Trophoblast cell (in vitro differentiated cells and primary cell): Measurements from ENCODE around the gene SPATA33.

Experiments used
- DNase-seq, 2 donors: peaks; one replicate each; pipeline ENCODE4 v3.0.0-alpha.2; 2016
- H2AFZ ChIP-seq: 2 replicates; pipeline ENCODE4 v1.6.1; 2013; ENCODE audit warnings: low read length, moderate library complexity, mild to moderate bottlenecking; ENCODE audit not compliant: insufficient read depth, poor library complexity
- H2AK5ac ChIP-seq: 2 replicates; pipeline ENCODE4 v1.6.1; 2013; ENCODE audit warnings: mild to moderate bottlenecking, low read length
- H2BK120ac ChIP-seq: 2 replicates; pipeline ENCODE4 v1.6.1; 2013; ENCODE audit warnings: low read length, mild to moderate bottlenecking, moderate library complexity; ENCODE audit not compliant: insufficient read depth, poor library complexity
- H2BK12ac ChIP-seq: 2 replicates; pipeline ENCODE4 v1.6.1; 2013; ENCODE audit warnings: mild to moderate bottlenecking, low read length, moderate library complexity
- H2BK5ac ChIP-seq: 2 replicates; pipeline ENCODE4 v1.6.1; 2013; ENCODE audit warnings: low read length, low read depth, moderate library complexity, mild to moderate bottlenecking; ENCODE audit not compliant: poor library complexity
- H3K14ac ChIP-seq: 2 replicates; pipeline ENCODE4 v1.6.1; 2013; ENCODE audit warnings: mild to moderate bottlenecking, low read length
- H3K18ac ChIP-seq: 2 replicates; pipeline ENCODE4 v1.6.1; 2013; ENCODE audit warnings: mild to moderate bottlenecking, low read length
- H3K23ac ChIP-seq: 2 replicates; pipeline ENCODE4 v1.6.1; 2013; ENCODE audit warnings: low read length
- H3K27ac ChIP-seq: 2 replicates; pipeline ENCODE4 v1.5.1; 2013; ENCODE audit warnings: low read depth, mild to moderate bottlenecking, inconsistent platforms, low read length, moderate library complexity
- H3K27me3 ChIP-seq: 2 replicates; pipeline ENCODE4 v1.6.1; 2013; ENCODE audit warnings: inconsistent platforms, mild to moderate bottlenecking, low read length, moderate library complexity; ENCODE audit not compliant: insufficient read depth
- H3K36me3 ChIP-seq, 2 experiments: 1 replicate in 1 of 2; 2 replicates in 1 of 2; pipeline ENCODE4 v1.6.1; 2013; ENCODE audit warnings: low read length in 2 of 2, mild to moderate bottlenecking in 2 of 2, moderate library complexity in 1 of 2; ENCODE audit not compliant: insufficient read depth in 2 of 2, control insufficient read depth in 1 of 2
- H3K4ac ChIP-seq: 2 replicates; pipeline ENCODE4 v1.6.1; 2013; ENCODE audit warnings: low read depth, mild to moderate bottlenecking, low read length, moderate library complexity
- H3K4me1 ChIP-seq, 2 experiments: 1 replicate in 1 of 2; 2 replicates in 1 of 2; pipeline ENCODE4 v1.6.1; 2013; ENCODE audit warnings: low read length in 2 of 2, mild to moderate bottlenecking in 2 of 2, moderate library complexity in 1 of 2; ENCODE audit not compliant: insufficient read depth in 2 of 2, control insufficient read depth in 1 of 2
- H3K4me2 ChIP-seq: 2 replicates; pipeline ENCODE4 v1.6.1; 2013; ENCODE audit warnings: inconsistent platforms, mild to moderate bottlenecking, low read length, moderate library complexity
- H3K4me3 ChIP-seq: 2 replicates; pipeline ENCODE4 v1.5.1; 2013; ENCODE audit warnings: mild to moderate bottlenecking, low read depth, low read length, inconsistent platforms
- H3K79me1 ChIP-seq: one replicate; pipeline ENCODE4 v1.6.1; 2013; ENCODE audit warnings: low read length
- H3K79me2 ChIP-seq: 2 replicates; pipeline ENCODE4 v1.6.1; 2013; ENCODE audit warnings: low read length, mild to moderate bottlenecking; ENCODE audit not compliant: control insufficient read depth, insufficient read depth, poor library complexity
- H3K9ac ChIP-seq: 2 replicates; pipeline ENCODE4 v1.6.1; 2013; ENCODE audit warnings: mild to moderate bottlenecking, low read length
- H3K9me3 ChIP-seq: 2 replicates; pipeline ENCODE4 v1.6.1; 2013; ENCODE audit warnings: low read depth, mild to moderate bottlenecking, control low read depth, inconsistent platforms, low read length; ENCODE audit not compliant: insufficient read depth
- H4K12ac ChIP-seq: 2 replicates; pipeline ENCODE4 v1.6.1; 2013; ENCODE audit warnings: low read depth, mild to moderate bottlenecking, low read length, moderate library complexity
- H4K8ac ChIP-seq: 2 replicates; pipeline ENCODE4 v1.6.1; 2013; ENCODE audit warnings: low read depth, mild to moderate bottlenecking, low read length, moderate library complexity
- H4K91ac ChIP-seq: one replicate; pipeline ENCODE4 v1.6.1; 2013; ENCODE audit warnings: low read depth, mild to moderate bottlenecking, low read length, moderate library complexity
- WGBS: extraction: QIAGEN DNeasy Blood & Tissue Kit; methylation state at CpG from one replicate; pipeline ENCODE4 v1.1.7; 2013; ENCODE audit warnings: missing lambda C conversion rate; ENCODE audit not compliant: insufficient read length, insufficient coverage; ENCODE audit errors: extremely low coverage; 5-methylcytosine and 5-hydroxymethylcytosine counted together

The SPATA33 gene

GRCh38 chr16:89701425-89702406, 44.1 kb downstream of the SPATA33 start, which contains the start of gene SPATA2L:
SPATA2L (minus strand) TSS chr16:89701705; CDS start chr16:89701232, 473 bp downstream.
- Histone ChIP-seq H3K9ac (no peak within 1 kb of the TSS), H3K4ac (peak within 1 kb of the TSS; percentile 1), H2AK5ac (peak within 1 kb of the TSS; percentile 61), H3K4me1 (peaks cover 13 to 14% of the 10 kb centered on the region in 2 experiments), H3K27ac (peak within 1 kb of the TSS; percentile 28), H3K4me3 (peak within 1 kb of the TSS; percentile 84), H3K36me3 (peaks cover 13 to 15% of the 10 kb centered on the region in 2 experiments), H4K91ac (peak within 1 kb of the TSS; percentile 53), H4K12ac (peak within 1 kb of the TSS; percentile 16), H4K8ac (peak within 1 kb of the TSS; percentile 71), H2BK5ac (no peak within 1 kb of the TSS), H3K79me1 (peaks cover 11% of the 10 kb centered on the region), H3K23ac (no peak within 1 kb of the TSS), H3K18ac (peak within 1 kb of the TSS; percentile 9), H2BK12ac (no peak within 1 kb of the TSS), H2BK120ac (peak within 1 kb of the TSS; percentile 10), H3K4me2 (peak within 1 kb of the TSS; percentile 89), H3K27me3 (no peaks in the 10 kb centered on the region), H2AFZ (peak within 1 kb of the TSS; percentile 99), H3K9me3 (no peaks in the 10 kb centered on the region), H3K14ac (peak within 1 kb of the TSS; percentile 79), H3K79me2 (peaks cover 2% of the 10 kb centered on the region)
- peak; percentile 97 to 98 for DNase-seq
- WGBS: no CpG with 5 or more reads among the region's 97 CpGs

- H4K91ac ChIP-seq: no peak overlapping the region
- no CpG with 5 or more reads among the region's 13 CpGs for WGBS
- H3K36me3 ChIP-seq: no peaks in the 10 kb centered on the region
- no peak overlapping the region for H3K9ac ChIP-seq
- H2BK120ac ChIP-seq: no peak overlapping the region
- H3K4me1 ChIP-seq: peaks cover 13 to 14% of the 10 kb centered on the region in 2 experiments
- H3K4me2 ChIP-seq: no peak overlapping the region
- H3K14ac ChIP-seq: no peak overlapping the region
- H3K4ac ChIP-seq: no peak overlapping the region
- H2AK5ac ChIP-seq: no peak overlapping the region
- H2BK12ac ChIP-seq: no peak overlapping the region
- no peak overlapping the region for H4K12ac ChIP-seq
- no peak overlapping the region for H2AFZ ChIP-seq
- H3K23ac ChIP-seq: no peak overlapping the region
- H4K8ac ChIP-seq: no peak overlapping the region
- peaks cover 2% of the 10 kb centered on the region for H3K79me2 ChIP-seq
- H3K4me3 ChIP-seq: no peak overlapping the region
- no peaks in the 10 kb centered on the region for H3K27me3 ChIP-seq
- no peaks in the 10 kb centered on the region for H3K9me3 ChIP-seq
- no peak overlapping the region for H3K18ac ChIP-seq
- no peak overlapping the region for H3K27ac ChIP-seq
- H2BK5ac ChIP-seq: no peak overlapping the region
- H3K79me1 ChIP-seq: peaks cover 11% of the 10 kb centered on the region
- no peak for DNase-seq
These were observed 46.6 kb downstream of the SPATA33 start for GRCh38 chr16:89704281-89704680.

GRCh38 chr16:89705006-89705405, 47.4 kb downstream of the SPATA33 start:
- Histone ChIP-seq H2AFZ (no peak overlapping the region), H3K36me3 (no peaks in the 10 kb centered on the region), H3K27me3 (no peaks in the 10 kb centered on the region), H3K79me1 (peaks cover 11% of the 10 kb centered on the region), H2AK5ac (no peak overlapping the region), H3K79me2 (peaks cover 2% of the 10 kb centered on the region), H4K12ac (no peak overlapping the region), H2BK120ac (no peak overlapping the region), H2BK12ac (no peak overlapping the region), H3K14ac (no peak overlapping the region), H3K4me2 (no peak overlapping the region), H3K23ac (no peak overlapping the region), H3K18ac (no peak overlapping the region), H3K9me3 (no peaks in the 10 kb centered on the region), H4K8ac (no peak overlapping the region), H2BK5ac (no peak overlapping the region), H3K4me3 (no peak overlapping the region), H3K4ac (no peak overlapping the region), H4K91ac (no peak overlapping the region), H3K9ac (no peak overlapping the region), H3K27ac (no peak overlapping the region), H3K4me1 (peaks cover 9 to 11% of the 10 kb centered on the region in 2 experiments)
- WGBS: no CpG with 5 or more reads among the region's 15 CpGs
- no peak for DNase-seq

GRCh38 chr16:89706518-89707260, 49.1 kb downstream of the SPATA33 start:
- H3K9me3 ChIP-seq: no peaks in the 10 kb centered on the region
- no peak overlapping the region for H2AFZ ChIP-seq
- H3K4ac ChIP-seq: no peak overlapping the region
- H4K12ac ChIP-seq: no peak overlapping the region
- H2BK12ac ChIP-seq: no peak overlapping the region
- no CpG with 5 or more reads among the region's 14 CpGs for WGBS
- no peaks in the 10 kb centered on the region for H3K36me3 ChIP-seq
- no peak overlapping the region for H3K27ac ChIP-seq
- no peak overlapping the region for H3K9ac ChIP-seq
- no peak overlapping the region for H4K91ac ChIP-seq
- H3K18ac ChIP-seq: no peak overlapping the region
- no peaks in the 10 kb centered on the region for H3K79me1 ChIP-seq
- H2AK5ac ChIP-seq: no peak overlapping the region
- no peak overlapping the region for H3K4me2 ChIP-seq
- H3K23ac ChIP-seq: no peak overlapping the region
- H3K14ac ChIP-seq: no peak overlapping the region
- H2BK5ac ChIP-seq: no peak overlapping the region
- no peaks in the 10 kb centered on the region for H3K27me3 ChIP-seq
- DNase-seq: no peak
- no peak overlapping the region for H2BK120ac ChIP-seq
- no peak overlapping the region for H4K8ac ChIP-seq
- no peaks in the 10 kb centered on the region for H3K79me2 ChIP-seq
- no peak overlapping the region for H3K4me3 ChIP-seq
- H3K4me1 ChIP-seq: peaks cover 2 to 3% of the 10 kb centered on the region in 2 experiments
